SU-DHL-6 (cell line): Measurements from ENCODE around the gene PIK3R6.

ENCODE experiments used
- H2AFZ ChIP-seq: fragments of 200-600 bp; sonication (generic); 2 replicates; pipeline ENCODE4 v1.6.1; 2014; ENCODE audit warnings: low read depth, mild to moderate bottlenecking, moderate library complexity, mixed read lengths, antibody characterized with exemption, low read length; ENCODE audit not compliant: severe bottlenecking
- H3F3A ChIP-seq: fragments of 200-600 bp; shearing (Covaris generic); 2 replicates; pipeline ENCODE4 v1.6.0; 2016; ENCODE audit warnings: antibody characterized with exemption, mild to moderate bottlenecking; ENCODE audit not compliant: insufficient read depth
- H3K27ac ChIP-seq: fragments of 200-600 bp; sonication (generic); 2 replicates; pipeline ENCODE4 v1.5.1; 2016; ENCODE audit warnings: low read depth, mild to moderate bottlenecking, low read length, moderate library complexity, mixed read lengths
- H3K27me3 ChIP-seq: fragments of 200-600 bp; sonication (generic), shearing (Covaris generic); 2 replicates; pipeline ENCODE4 v1.6.0; 2014; ENCODE audit warnings: mild to moderate bottlenecking, low read length
- H3K36me3 ChIP-seq: fragments of 200-600 bp; sonication (generic); 2 replicates; pipeline ENCODE4 v1.6.1; 2014; ENCODE audit warnings: mild to moderate bottlenecking, low read length, mixed read lengths
- H3K4me2 ChIP-seq: fragments of 300-600, 200-600 bp; shearing (Covaris generic), sonication (generic); 2 replicates; pipeline ENCODE4 v1.6.0; 2014; ENCODE audit warnings: low read length, low read depth, mild to moderate bottlenecking; ENCODE audit not compliant: poor library complexity, severe bottlenecking
- H3K4me3 ChIP-seq: fragments of 200-600 bp; sonication (generic); 2 replicates; pipeline ENCODE4 v1.5.1; 2014; ENCODE audit warnings: antibody characterized with exemption, low read length, mild to moderate bottlenecking, mixed read lengths; ENCODE audit not compliant: insufficient read depth, poor library complexity, severe bottlenecking
- H3K79me2 ChIP-seq: fragments of 200-600 bp; sonication (generic); 2 replicates; pipeline ENCODE4 v1.6.1; 2014; ENCODE audit warnings: mild to moderate bottlenecking, low read length, moderate library complexity; ENCODE audit not compliant: insufficient read depth
- H3K9ac ChIP-seq: fragments of 200-600 bp; sonication (generic); 2 replicates; pipeline ENCODE4 v1.7.0; 2014; ENCODE audit warnings: mild to moderate bottlenecking, low read length
- H3K9me2 ChIP-seq: fragments of 200-600 bp; sonication (generic); replicated peaks from 2 replicates; pipeline ENCODE4 v1.6.1; 2014; ENCODE audit warnings: low read length; ENCODE audit not compliant: insufficient read depth
- H3K9me3 ChIP-seq: fragments of 200-600 bp; sonication (generic); 2 replicates; pipeline ENCODE4 v1.6.1; 2014; ENCODE audit warnings: low read length, mixed read lengths; ENCODE audit not compliant: insufficient read depth
- H4K20me1 ChIP-seq: fragments of 200-600 bp; sonication (generic); 2 replicates; pipeline ENCODE4 v1.6.1; 2014; ENCODE audit warnings: low read depth, mild to moderate bottlenecking, antibody characterized with exemption, low read length, moderate library complexity, mixed read lengths
- CTCF ChIP-seq: fragments of 200-600 bp; sonication (generic); IDR thresholded peaks from one replicate; pipeline ENCODE4 v1.5.1; 2017; ENCODE audit warnings: antibody characterized with exemption, mild to moderate bottlenecking, low read length, moderate library complexity; ENCODE audit not compliant: insufficient read depth, poor library complexity, severe bottlenecking
- EZH2phosphoT487 ChIP-seq: fragments of 200-600 bp; sonication (generic), shearing (Covaris generic); conservative IDR thresholded peaks from 2 replicates; pipeline ENCODE4 v1.6.1; 2018; ENCODE audit warnings: mild to moderate bottlenecking, antibody characterized with exemption, low read length, moderate library complexity, mixed read lengths

PIK3R6 gene

GRCh38 chr17:8868092-8868491 lies 618 bp upstream of the PIK3R6 start:
- Histone ChIP-seq H3K9me2 (no peaks in the 10 kb centered on the region), H3K36me3 (no peaks in the 10 kb centered on the region), H2AFZ (no peak overlapping the region), H3K9ac (no peak overlapping the region), H3K4me2 (no peak overlapping the region), H3K9me3 (no peaks in the 10 kb centered on the region), H4K20me1 (no peaks in the 10 kb centered on the region), H3K4me3 (no peak overlapping the region), H3K79me2 (no peaks in the 10 kb centered on the region), H3F3A (no peaks in the 10 kb centered on the region), H3K27me3 (no peaks in the 10 kb centered on the region), H3K27ac (no peak overlapping the region)
- no peak for TF ChIP-seq EZH2phosphoT487
- TF ChIP-seq CTCF, result no peak

GRCh38 chr17:8865811-8866210 lies 1.7 kb downstream of the PIK3R6 start:
- H3K4me2 ChIP-seq, result no peak overlapping the region
- H3K9me3 ChIP-seq, result no peaks in the 10 kb centered on the region
- H3K36me3 ChIP-seq, result no peaks in the 10 kb centered on the region
- H2AFZ ChIP-seq, result no peak overlapping the region
- H3K27ac ChIP-seq, result no peak overlapping the region
- H3K4me3 ChIP-seq, result no peak overlapping the region
- no peaks in the 10 kb centered on the region for H3F3A ChIP-seq
- no peaks in the 10 kb centered on the region for H3K79me2 ChIP-seq
- H4K20me1 ChIP-seq, result no peaks in the 10 kb centered on the region
- H3K9ac ChIP-seq, result no peak overlapping the region
- no peaks in the 10 kb centered on the region for H3K9me2 ChIP-seq
- no peak for TF ChIP-seq CTCF
- TF ChIP-seq EZH2phosphoT487, result no peak
- no peaks in the 10 kb centered on the region for H3K27me3 ChIP-seq

- H3F3A ChIP-seq, result no peaks in the 10 kb centered on the region
- H3K27ac ChIP-seq, result no peak overlapping the region
- TF ChIP-seq EZH2phosphoT487 (no peak), CTCF (no peak)
- H3K4me3 ChIP-seq, result no peak overlapping the region
- no peaks in the 10 kb centered on the region for H3K9me3 ChIP-seq
- no peaks in the 10 kb centered on the region for H3K27me3 ChIP-seq
- H3K9me2 ChIP-seq, result no peaks in the 10 kb centered on the region
- no peaks in the 10 kb centered on the region for H4K20me1 ChIP-seq
- H3K36me3 ChIP-seq, result no peaks in the 10 kb centered on the region
- H2AFZ ChIP-seq, result no peak overlapping the region
- no peaks in the 10 kb centered on the region for H3K79me2 ChIP-seq
- no peak overlapping the region for H3K4me2 ChIP-seq
- no peak overlapping the region for H3K9ac ChIP-seq
These were observed 2.1 kb downstream of the PIK3R6 start for GRCh38 chr17:8865385-8865784.
